NCI-H345 treated with DMSO at 0.1 percent for 48 hours (cell line): ENCODE measurements around the gene PRTN3.
"Not testable (repeated sequence)": the region's sequence is repeated elsewhere in the genome, so short reads cannot be mapped to it uniquely, and the experiment has no call there.

Source experiments
- DNase-seq: peaks from one replicate; lab custom pipeline; 2025; ENCODE audit not compliant: unreplicated experiment; lab: John Stamatoyannopoulos, UW

PRTN3 gene

GRCh38 chr19:843836-844545 lies 3.2 kb downstream of the PRTN3 start:
- no peak for DNase-seq

- no peak for DNase-seq
These were observed 3.8 kb downstream of the PRTN3 start for GRCh38 chr19:844546-844971.

GRCh38 chr19:845707-846521 lies 5.1 kb downstream of the PRTN3 start:
- DNase-seq = no peak

GRCh38 chr19:848386-848921 lies 7.7 kb downstream of the PRTN3 start:
- DNase-seq = no peak

- DNase-seq = not testable (repeated sequence)
These were observed 8.4 kb downstream of the PRTN3 start for GRCh38 chr19:849195-849594.

- no peak for DNase-seq
These were observed 9.6 kb downstream of the PRTN3 start for GRCh38 chr19:850221-850978.

GRCh38 chr19:850979-851335 lies 10.2 kb downstream of the PRTN3 start:
- DNase-seq = no peak

GRCh38 chr19:852136-853013 lies 11.6 kb downstream of the PRTN3 start, which contains the start of gene ELANE:
Gene ELANE, plus strand, starts transcription at chr19:852303. Its CDS starts 26 bp downstream, at chr19:852329.
- DNase-seq = no peak

GRCh38 chr19:853014-853585 lies 12.3 kb downstream of the PRTN3 start:
- DNase-seq = no peak

GRCh38 chr19:853614-854220 lies 12.9 kb downstream of the PRTN3 start:
- DNase-seq = not testable (repeated sequence)

- no peak for DNase-seq
These were observed 13.8 kb downstream of the PRTN3 start for GRCh38 chr19:854549-854948.

GRCh38 chr19:855142-855541 lies 14.3 kb downstream of the PRTN3 start:
- DNase-seq = no peak

GRCh38 chr19:855566-856120 lies 14.8 kb downstream of the PRTN3 start:
- no peak for DNase-seq

- DNase-seq = no peak
These were observed 17.5 kb downstream of the PRTN3 start for GRCh38 chr19:858284-858683.

GRCh38 chr19:858868-859843 lies 18.4 kb downstream of the PRTN3 start, which contains the start of gene CFD:
Gene CFD, plus strand, starts transcription at chr19:859664. Its CDS starts 26 bp downstream, at chr19:859690.
- no peak for DNase-seq

- DNase-seq = no peak
These were observed 20.4 kb downstream of the PRTN3 start for GRCh38 chr19:861141-861755.

- DNase-seq = no peak
These were observed 21.2 kb downstream of the PRTN3 start for GRCh38 chr19:861756-862580.
